WTC11 (cell line): ENCODE results near the gene RARB. TPM values are rescaled to one million over a fixed set of nuclear protein-coding genes. Genes with fewer than 3 reads are reported as not detected.

Experiments
- ATAC-seq: fragments of 200-7000 bp; cut with Tn5 transposase; 2 replicates; pipeline ENCODE4 v1.10.0; 2021; ENCODE audit warnings: mild to moderate bottlenecking, moderate library complexity
- CTCF ChIA-PET: fragments of 300-600 bp; sonication (Branson Sonifier 250); formaldehyde crosslinking; loops from one replicate; lab custom pipeline; 2021; ENCODE audit warnings: antibody characterized with exemption; lab: Charles Lee
- POLR2A ChIA-PET: fragments of 350-600 bp; sonication (Branson Sonifier 250); formaldehyde crosslinking; loops from one replicate; lab custom pipeline; 2021; ENCODE audit warnings: antibody characterized with exemption; lab: Charles Lee
- DNase-seq: peaks from one replicate; pipeline ENCODE4 v3.0.0; 2021; ENCODE audit warnings: low spot score
- H3K27ac Mint-ChIP-seq: 2 replicates; pipeline ENCODE4 v1.8.0; 2021; ENCODE audit warnings: mixed read lengths
- H3K27me3 Mint-ChIP-seq: 2 replicates; pipeline ENCODE4 v1.8.0; 2021; ENCODE audit warnings: low read depth, mild to moderate bottlenecking, moderate library complexity, mixed read lengths
- H3K36me3 Mint-ChIP-seq: 2 replicates; pipeline ENCODE4 v1.8.0; 2021; ENCODE audit warnings: mixed read lengths
- H3K4me1 Mint-ChIP-seq: 2 replicates; pipeline ENCODE4 v1.8.0; 2022; ENCODE audit warnings: mixed read lengths
- H3K4me3 Mint-ChIP-seq: 2 replicates; pipeline ENCODE4 v1.8.0; 2021; ENCODE audit warnings: mild to moderate bottlenecking, moderate library complexity, mixed read lengths
- H3K9me3 Mint-ChIP-seq: 2 replicates; pipeline ENCODE4 v1.8.0; 2021; ENCODE audit warnings: mixed read lengths
- ATF1 ChIP-seq: sonication (generic); formaldehyde crosslinking; IDR thresholded peaks from 2 replicates; pipeline ENCODE4 v1.8.1; 2023; ENCODE audit warnings: mild to moderate bottlenecking, moderate library complexity, missing genetic modification reagents
- CBFB ChIP-seq: sonication (generic); formaldehyde crosslinking; IDR thresholded peaks from 2 replicates; pipeline ENCODE4 v1.8.1; 2022; ENCODE audit warnings: mild to moderate bottlenecking, low read depth, missing genetic modification reagents
- CREB1 ChIP-seq: sonication (generic); formaldehyde crosslinking; IDR thresholded peaks from 2 replicates; pipeline ENCODE4 v1.8.0; 2023; ENCODE audit warnings: mild to moderate bottlenecking, missing genetic modification reagents
- ELF4 ChIP-seq: sonication (generic); formaldehyde crosslinking; IDR thresholded peaks from 2 replicates; pipeline ENCODE4 v1.8.1; 2022; ENCODE audit warnings: low read depth, mild to moderate bottlenecking, moderate library complexity, missing genetic modification reagents
- ETV6 ChIP-seq: sonication (generic); formaldehyde crosslinking; IDR thresholded peaks from 2 replicates; pipeline ENCODE4 v1.8.1; 2022; ENCODE audit warnings: mild to moderate bottlenecking, missing genetic modification reagents
- GABPB1 ChIP-seq: sonication (generic); formaldehyde crosslinking; IDR thresholded peaks from 2 replicates; pipeline ENCODE4 v1.8.1; 2023; ENCODE audit warnings: mild to moderate bottlenecking, missing genetic modification reagents
- NFATC4 ChIP-seq: fragments of 250-450 bp; sonication (Bioruptor Pico); IDR thresholded peaks from 2 replicates; pipeline ENCODE4 v1.9.0; 2021; ENCODE audit warnings: mild to moderate bottlenecking
- NFE2L1 ChIP-seq: sonication (generic); formaldehyde crosslinking; IDR thresholded peaks from 2 replicates; pipeline ENCODE4 v1.8.1; 2023; ENCODE audit warnings: missing genetic modification reagents
- NR3C1 ChIP-seq: sonication (generic); formaldehyde crosslinking; conservative IDR thresholded peaks from 2 replicates; pipeline ENCODE4 v1.8.1; 2023; ENCODE audit warnings: low read depth, mild to moderate bottlenecking, missing genetic modification reagents
- PRRX2 ChIP-seq: fragments of 250-450 bp; sonication (Bioruptor Pico); IDR thresholded peaks from 2 replicates; pipeline ENCODE4 v1.8.0; 2021; ENCODE audit warnings: mild to moderate bottlenecking
- ZNF138 ChIP-seq: sonication (generic); formaldehyde crosslinking; conservative IDR thresholded peaks from 2 replicates; pipeline ENCODE4 v1.8.1; 2022; ENCODE audit warnings: mild to moderate bottlenecking, moderate library complexity, missing genetic modification reagents
- total RNA-seq: library from RNA; stranded (reverse); gene quantifications from 3 replicates; pipeline ENCODE4 v1.2.3, GENCODE V29; 2021
- TF ChIP-seq, protein P1 (sequence below): sonication (generic); formaldehyde crosslinking; IDR thresholded peaks from 2 replicates; pipeline ENCODE4 v1.8.0; 2022; ENCODE audit warnings: missing genetic modification reagents
- TF ChIP-seq, protein P2 (sequence below): fragments of 250-450 bp; sonication (Bioruptor Pico); conservative IDR thresholded peaks from 2 replicates; pipeline ENCODE4 v1.9.0; 2021; ENCODE audit warnings: mild to moderate bottlenecking
- TF ChIP-seq, protein P3 (sequence below): fragments of 250-450 bp; sonication (Bioruptor Pico); IDR thresholded peaks from 2 replicates; pipeline ENCODE4 v1.9.0; 2021; ENCODE audit warnings: mild to moderate bottlenecking, borderline replicate concordance
- TF ChIP-seq, protein P4 (sequence below): sonication (generic); formaldehyde crosslinking; IDR thresholded peaks from 2 replicates; pipeline ENCODE4 v1.8.1; 2023; ENCODE audit warnings: mild to moderate bottlenecking, missing genetic modification reagents, borderline replicate concordance
- TF ChIP-seq, protein P5 (sequence below): sonication (generic); formaldehyde crosslinking; IDR thresholded peaks from 2 replicates; pipeline ENCODE4 v1.8.0; 2023; ENCODE audit warnings: missing genetic modification reagents

Gene RARB
- total RNA-seq, 1 experiment from 2014 or later, result not detected

DNA sequence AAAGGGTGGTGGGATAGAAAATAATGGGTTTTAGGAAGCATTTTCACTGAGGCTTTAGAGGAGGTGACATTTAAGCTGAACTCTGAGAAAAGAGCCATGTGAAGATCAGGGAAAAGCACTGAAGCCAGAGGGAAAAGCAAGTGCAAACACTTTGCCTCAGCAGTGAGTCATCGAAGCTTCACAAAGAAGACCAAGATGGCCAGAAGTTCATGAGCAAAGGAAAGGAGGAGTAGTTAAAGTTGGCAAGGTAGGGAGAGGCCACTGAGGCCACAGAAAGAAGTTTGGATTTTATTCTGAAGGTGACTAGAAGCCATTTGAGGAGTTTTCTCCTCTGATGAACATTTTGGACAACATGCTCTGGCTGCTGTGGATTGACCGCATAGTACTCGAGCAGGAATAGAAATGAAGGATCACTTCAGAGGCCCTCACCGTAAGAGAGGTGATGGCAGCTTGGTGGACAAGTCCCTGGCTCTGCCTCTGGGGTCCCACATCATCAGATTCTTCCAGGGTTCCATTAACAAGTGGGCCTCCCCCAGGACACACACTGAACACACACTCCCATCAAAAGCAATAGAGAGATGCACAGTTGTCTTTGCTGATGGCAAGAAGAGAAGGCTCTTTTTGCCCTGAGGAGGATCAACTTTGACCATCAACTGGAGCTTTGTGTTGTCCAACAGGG, 161.2 kb downstream of the RARB start:
- peaks cover 12% of the 10 kb centered on the region for H3K4me1 Mint-ChIP-seq
- no peak for ATAC-seq

More for the DNA sequence above, 161.2 kb downstream of the RARB start:
- Mint-ChIP-seq H3K27ac (no peak overlapping the region), H3K36me3 (no peaks in the 10 kb centered on the region), H3K4me3 (no peak overlapping the region), H3K9me3 (peaks cover 10% of the 10 kb centered on the region), H3K27me3 (no peaks in the 10 kb centered on the region)
- no peak for DNase-seq
- ChIA-PET POLR2A (no interaction called here), CTCF (no interaction called here)
- no peak for TF ChIP-seq NFE2L1 (CRISPR knock-in tag)
- TF ChIP-seq PRRX2 (CRISPR knock-in tag), result no peak
- TF ChIP-seq, protein P1, sequence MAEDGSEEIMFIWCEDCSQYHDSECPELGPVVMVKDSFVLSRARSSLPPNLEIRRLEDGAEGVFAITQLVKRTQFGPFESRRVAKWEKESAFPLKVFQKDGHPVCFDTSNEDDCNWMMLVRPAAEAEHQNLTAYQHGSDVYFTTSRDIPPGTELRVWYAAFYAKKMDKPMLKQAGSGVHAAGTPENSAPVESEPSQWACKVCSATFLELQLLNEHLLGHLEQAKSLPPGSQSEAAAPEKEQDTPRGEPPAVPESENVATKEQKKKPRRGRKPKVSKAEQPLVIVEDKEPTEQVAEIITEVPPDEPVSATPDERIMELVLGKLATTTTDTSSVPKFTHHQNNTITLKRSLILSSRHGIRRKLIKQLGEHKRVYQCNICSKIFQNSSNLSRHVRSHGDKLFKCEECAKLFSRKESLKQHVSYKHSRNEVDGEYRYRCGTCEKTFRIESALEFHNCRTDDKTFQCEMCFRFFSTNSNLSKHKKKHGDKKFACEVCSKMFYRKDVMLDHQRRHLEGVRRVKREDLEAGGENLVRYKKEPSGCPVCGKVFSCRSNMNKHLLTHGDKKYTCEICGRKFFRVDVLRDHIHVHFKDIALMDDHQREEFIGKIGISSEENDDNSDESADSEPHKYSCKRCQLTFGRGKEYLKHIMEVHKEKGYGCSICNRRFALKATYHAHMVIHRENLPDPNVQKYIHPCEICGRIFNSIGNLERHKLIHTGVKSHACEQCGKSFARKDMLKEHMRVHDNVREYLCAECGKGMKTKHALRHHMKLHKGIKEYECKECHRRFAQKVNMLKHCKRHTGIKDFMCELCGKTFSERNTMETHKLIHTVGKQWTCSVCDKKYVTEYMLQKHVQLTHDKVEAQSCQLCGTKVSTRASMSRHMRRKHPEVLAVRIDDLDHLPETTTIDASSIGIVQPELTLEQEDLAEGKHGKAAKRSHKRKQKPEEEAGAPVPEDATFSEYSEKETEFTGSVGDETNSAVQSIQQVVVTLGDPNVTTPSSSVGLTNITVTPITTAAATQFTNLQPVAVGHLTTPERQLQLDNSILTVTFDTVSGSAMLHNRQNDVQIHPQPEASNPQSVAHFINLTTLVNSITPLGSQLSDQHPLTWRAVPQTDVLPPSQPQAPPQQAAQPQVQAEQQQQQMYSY (CRISPR knock-in tag), result no peak
- no peak for TF ChIP-seq ELF4
- TF ChIP-seq, protein P2, sequence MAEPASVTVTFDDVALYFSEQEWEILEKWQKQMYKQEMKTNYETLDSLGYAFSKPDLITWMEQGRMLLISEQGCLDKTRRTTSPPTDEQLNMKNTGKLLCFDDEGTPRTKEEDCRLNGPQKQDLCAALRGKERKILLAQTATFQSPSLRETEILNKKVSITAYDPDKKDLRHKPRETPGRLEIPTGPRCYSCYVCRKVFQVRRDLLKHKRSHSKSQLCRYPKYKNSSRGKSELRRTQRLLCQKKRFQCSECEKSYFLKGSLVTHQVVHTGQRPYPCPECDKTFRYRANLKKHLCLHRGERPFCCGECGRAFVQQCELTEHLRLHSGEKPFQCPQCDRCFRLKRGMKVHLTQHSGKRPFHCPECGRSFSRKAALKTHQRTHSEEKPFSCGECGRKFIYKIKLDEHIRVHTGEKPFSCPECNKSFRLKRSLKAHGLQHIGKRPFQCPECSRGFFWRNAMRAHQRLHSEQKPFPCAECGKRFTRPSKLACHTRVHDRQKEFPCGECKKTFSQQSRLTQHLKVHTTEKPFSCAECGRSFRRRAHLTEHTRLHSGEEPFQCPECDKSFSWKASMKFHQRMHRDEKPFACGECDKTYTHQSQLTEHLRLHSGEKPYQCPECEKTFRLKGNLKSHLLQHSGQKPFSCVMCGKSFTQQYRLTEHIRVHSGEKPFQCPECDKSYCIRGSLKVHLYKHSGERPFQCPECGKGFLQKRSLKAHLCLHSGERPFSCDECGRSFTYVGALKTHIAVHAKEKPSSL (CRISPR knock-in tag), result no peak
- no peak for TF ChIP-seq ETV6 (CRISPR knock-in tag)
- TF ChIP-seq ZNF138 (CRISPR knock-in tag), result no peak
- TF ChIP-seq ATF1, result no peak
- TF ChIP-seq CBFB (CRISPR knock-in tag), result no peak
- TF ChIP-seq, protein P3, sequence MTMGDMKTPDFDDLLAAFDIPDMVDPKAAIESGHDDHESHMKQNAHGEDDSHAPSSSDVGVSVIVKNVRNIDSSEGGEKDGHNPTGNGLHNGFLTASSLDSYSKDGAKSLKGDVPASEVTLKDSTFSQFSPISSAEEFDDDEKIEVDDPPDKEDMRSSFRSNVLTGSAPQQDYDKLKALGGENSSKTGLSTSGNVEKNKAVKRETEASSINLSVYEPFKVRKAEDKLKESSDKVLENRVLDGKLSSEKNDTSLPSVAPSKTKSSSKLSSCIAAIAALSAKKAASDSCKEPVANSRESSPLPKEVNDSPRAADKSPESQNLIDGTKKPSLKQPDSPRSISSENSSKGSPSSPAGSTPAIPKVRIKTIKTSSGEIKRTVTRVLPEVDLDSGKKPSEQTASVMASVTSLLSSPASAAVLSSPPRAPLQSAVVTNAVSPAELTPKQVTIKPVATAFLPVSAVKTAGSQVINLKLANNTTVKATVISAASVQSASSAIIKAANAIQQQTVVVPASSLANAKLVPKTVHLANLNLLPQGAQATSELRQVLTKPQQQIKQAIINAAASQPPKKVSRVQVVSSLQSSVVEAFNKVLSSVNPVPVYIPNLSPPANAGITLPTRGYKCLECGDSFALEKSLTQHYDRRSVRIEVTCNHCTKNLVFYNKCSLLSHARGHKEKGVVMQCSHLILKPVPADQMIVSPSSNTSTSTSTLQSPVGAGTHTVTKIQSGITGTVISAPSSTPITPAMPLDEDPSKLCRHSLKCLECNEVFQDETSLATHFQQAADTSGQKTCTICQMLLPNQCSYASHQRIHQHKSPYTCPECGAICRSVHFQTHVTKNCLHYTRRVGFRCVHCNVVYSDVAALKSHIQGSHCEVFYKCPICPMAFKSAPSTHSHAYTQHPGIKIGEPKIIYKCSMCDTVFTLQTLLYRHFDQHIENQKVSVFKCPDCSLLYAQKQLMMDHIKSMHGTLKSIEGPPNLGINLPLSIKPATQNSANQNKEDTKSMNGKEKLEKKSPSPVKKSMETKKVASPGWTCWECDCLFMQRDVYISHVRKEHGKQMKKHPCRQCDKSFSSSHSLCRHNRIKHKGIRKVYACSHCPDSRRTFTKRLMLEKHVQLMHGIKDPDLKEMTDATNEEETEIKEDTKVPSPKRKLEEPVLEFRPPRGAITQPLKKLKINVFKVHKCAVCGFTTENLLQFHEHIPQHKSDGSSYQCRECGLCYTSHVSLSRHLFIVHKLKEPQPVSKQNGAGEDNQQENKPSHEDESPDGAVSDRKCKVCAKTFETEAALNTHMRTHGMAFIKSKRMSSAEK (CRISPR knock-in tag), result no peak
- no peak for TF ChIP-seq CREB1
- TF ChIP-seq, protein P4, sequence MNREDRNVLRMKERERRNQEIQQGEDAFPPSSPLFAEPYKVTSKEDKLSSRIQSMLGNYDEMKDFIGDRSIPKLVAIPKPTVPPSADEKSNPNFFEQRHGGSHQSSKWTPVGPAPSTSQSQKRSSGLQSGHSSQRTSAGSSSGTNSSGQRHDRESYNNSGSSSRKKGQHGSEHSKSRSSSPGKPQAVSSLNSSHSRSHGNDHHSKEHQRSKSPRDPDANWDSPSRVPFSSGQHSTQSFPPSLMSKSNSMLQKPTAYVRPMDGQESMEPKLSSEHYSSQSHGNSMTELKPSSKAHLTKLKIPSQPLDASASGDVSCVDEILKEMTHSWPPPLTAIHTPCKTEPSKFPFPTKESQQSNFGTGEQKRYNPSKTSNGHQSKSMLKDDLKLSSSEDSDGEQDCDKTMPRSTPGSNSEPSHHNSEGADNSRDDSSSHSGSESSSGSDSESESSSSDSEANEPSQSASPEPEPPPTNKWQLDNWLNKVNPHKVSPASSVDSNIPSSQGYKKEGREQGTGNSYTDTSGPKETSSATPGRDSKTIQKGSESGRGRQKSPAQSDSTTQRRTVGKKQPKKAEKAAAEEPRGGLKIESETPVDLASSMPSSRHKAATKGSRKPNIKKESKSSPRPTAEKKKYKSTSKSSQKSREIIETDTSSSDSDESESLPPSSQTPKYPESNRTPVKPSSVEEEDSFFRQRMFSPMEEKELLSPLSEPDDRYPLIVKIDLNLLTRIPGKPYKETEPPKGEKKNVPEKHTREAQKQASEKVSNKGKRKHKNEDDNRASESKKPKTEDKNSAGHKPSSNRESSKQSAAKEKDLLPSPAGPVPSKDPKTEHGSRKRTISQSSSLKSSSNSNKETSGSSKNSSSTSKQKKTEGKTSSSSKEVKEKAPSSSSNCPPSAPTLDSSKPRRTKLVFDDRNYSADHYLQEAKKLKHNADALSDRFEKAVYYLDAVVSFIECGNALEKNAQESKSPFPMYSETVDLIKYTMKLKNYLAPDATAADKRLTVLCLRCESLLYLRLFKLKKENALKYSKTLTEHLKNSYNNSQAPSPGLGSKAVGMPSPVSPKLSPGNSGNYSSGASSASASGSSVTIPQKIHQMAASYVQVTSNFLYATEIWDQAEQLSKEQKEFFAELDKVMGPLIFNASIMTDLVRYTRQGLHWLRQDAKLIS (CRISPR knock-in tag), result no peak
- no peak for TF ChIP-seq GABPB1 (CRISPR knock-in tag)
- TF ChIP-seq NFATC4 (CRISPR knock-in tag), result no peak
- TF ChIP-seq NR3C1, result no peak
- TF ChIP-seq, protein P5, sequence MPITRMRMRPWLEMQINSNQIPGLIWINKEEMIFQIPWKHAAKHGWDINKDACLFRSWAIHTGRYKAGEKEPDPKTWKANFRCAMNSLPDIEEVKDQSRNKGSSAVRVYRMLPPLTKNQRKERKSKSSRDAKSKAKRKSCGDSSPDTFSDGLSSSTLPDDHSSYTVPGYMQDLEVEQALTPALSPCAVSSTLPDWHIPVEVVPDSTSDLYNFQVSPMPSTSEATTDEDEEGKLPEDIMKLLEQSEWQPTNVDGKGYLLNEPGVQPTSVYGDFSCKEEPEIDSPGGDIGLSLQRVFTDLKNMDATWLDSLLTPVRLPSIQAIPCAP, result no peak
